Prostate gland (tissue), 2 donors: ENCODE results near the gene PITX2. TPM values are rescaled to one million over a fixed set of nuclear protein-coding genes. Genes with fewer than 3 reads are reported as not detected.
A peak's percentile ranks its signal among the peaks of the same experiment; 100 is the strongest.

ENCODE experiments used
- DNase-seq: peaks from one replicate; pipeline ENCODE4 v3.0.0-alpha.2; 2019; ENCODE audit warnings: low spot score
- H3K27ac ChIP-seq, 2 donors: fragments of 200-600 bp; sonication (generic); 2 replicates each; pipeline ENCODE4 v1.5.1; 2017 to 2019
- H3K27me3 ChIP-seq: fragments of 200-600 bp; sonication (generic); replicated peaks from 2 replicates; pipeline ENCODE4 v1.5.1; 2019; ENCODE audit not compliant: insufficient read depth
- H3K36me3 ChIP-seq, 2 donors: fragments of 200-600 bp; sonication (generic); 1 replicate in 1 of 2; 2 replicates in 1 of 2; pipeline versions ENCODE4 v1.5.1 to v1.8.1; 2017 to 2019
- H3K4me1 ChIP-seq: fragments of 200-600 bp; sonication (generic); replicated peaks from 2 replicates; pipeline ENCODE4 v1.5.1; 2019
- H3K4me3 ChIP-seq, 2 donors: fragments of 200-600 bp; sonication (generic); 2 replicates each; pipeline ENCODE4 v1.5.1; 2017 to 2019
- H3K9me3 ChIP-seq: fragments of 200-600 bp; sonication (generic); 2 replicates; pipeline ENCODE4 v1.5.1; 2017
- POLR2A ChIP-seq: fragments of 450-650 bp; IDR thresholded peaks from one replicate; pipeline ENCODE4 v1.6.1; 2016; ENCODE audit warnings: antibody characterized with exemption, mild to moderate bottlenecking
- POLR2AphosphoS5 ChIP-seq: sonication (generic); formaldehyde crosslinking; IDR thresholded peaks from one replicate; pipeline ENCODE4 v1.6.1; 2017; ENCODE audit warnings: antibody characterized with exemption
- WGBS: methylation state at CpG from one replicate; pipeline ENCODE4 v1.1.5; 2018; 5-methylcytosine and 5-hydroxymethylcytosine counted together
- intact Hi-C: fragments of 100-400 bp; cut with DNase I; formaldehyde crosslinking; loops from one replicate; pipeline ENCODE4 v1.14.2; 2022
- total RNA-seq, 2 donors: library from RNA; depleted of rRNA; stranded (reverse); fragments of >200 nt; gene quantifications; one replicate each; pipeline ENCODE4 v1.1.0, GENCODE V29; 2016
- TF ChIP-seq, protein P1 (sequence below), 4 experiments: fragments of 200-600 bp in 2 of 4; fragments of 450-650 bp in 2 of 4; sonication (generic) in 2 of 4; IDR thresholded peaks; 1 replicate in 3 of 4; 2 replicates in 1 of 4; pipeline ENCODE4 v1.5.1; 2016 to 2019; ENCODE audit warnings: antibody characterized with exemption in 4 of 4, mild to moderate bottlenecking in 2 of 4, moderate library complexity in 2 of 4

Gene PITX2
- total RNA-seq, 2 donors from 2014 or later = 2.0 to 2.3 TPM

DNA sequence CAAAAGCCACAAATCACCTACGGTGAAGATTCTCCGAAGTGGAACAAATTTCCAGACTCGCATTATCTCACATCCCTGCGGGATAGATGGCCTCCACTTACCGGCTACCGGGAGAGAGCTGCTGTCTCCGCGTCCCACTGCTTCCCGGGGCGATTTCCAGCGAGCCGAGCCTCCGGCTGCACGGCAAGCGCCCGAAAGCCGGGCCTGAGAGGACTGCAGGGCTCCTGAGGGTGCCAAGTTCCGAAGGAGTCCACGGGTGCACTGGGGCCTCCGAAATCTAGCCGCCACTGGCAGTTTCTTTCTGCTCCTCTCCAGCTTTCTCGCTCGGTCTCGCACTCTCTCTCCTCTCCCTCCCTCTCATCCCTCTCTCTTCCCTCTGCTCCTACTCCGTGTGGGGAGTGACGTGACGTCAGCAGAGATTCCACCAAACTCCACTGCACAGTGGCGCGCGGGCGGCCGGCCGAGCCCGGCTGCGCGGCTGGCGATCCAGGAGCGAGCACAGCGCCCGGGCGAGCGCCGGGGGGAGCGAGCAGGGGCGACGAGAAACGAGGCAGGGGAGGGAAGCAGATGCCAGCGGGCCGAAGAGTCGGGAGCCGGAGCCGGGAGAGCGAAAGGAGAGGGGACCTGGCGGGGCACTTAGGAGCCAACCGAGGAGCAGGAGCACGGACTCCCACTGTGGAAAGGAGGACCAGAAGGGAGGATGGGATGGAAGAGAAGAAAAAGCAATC lies 14.0 kb upstream of the PITX2 start:
- Histone ChIP-seq H3K9me3 (no peaks in the 10 kb centered on the region), H3K4me1 (no peaks in the 10 kb centered on the region), H3K36me3 (no peaks in the 10 kb centered on the region), H3K4me3 (peak overlapping the region in 1 of 2 donors; percentile 7), H3K27me3 (peaks cover 54% of the 10 kb centered on the region), H3K27ac (no peak overlapping the region)
- 3% methylated on average over 56 of the region's 56 CpGs for WGBS
- intact Hi-C loops = loop anchor here (5.0 kb wide), 1 partner anchor 320 kb away; no protein-coding TSS in a partner anchor
- DNase-seq = no peak
- TF ChIP-seq POLR2A = no peak
- TF ChIP-seq, protein P1, sequence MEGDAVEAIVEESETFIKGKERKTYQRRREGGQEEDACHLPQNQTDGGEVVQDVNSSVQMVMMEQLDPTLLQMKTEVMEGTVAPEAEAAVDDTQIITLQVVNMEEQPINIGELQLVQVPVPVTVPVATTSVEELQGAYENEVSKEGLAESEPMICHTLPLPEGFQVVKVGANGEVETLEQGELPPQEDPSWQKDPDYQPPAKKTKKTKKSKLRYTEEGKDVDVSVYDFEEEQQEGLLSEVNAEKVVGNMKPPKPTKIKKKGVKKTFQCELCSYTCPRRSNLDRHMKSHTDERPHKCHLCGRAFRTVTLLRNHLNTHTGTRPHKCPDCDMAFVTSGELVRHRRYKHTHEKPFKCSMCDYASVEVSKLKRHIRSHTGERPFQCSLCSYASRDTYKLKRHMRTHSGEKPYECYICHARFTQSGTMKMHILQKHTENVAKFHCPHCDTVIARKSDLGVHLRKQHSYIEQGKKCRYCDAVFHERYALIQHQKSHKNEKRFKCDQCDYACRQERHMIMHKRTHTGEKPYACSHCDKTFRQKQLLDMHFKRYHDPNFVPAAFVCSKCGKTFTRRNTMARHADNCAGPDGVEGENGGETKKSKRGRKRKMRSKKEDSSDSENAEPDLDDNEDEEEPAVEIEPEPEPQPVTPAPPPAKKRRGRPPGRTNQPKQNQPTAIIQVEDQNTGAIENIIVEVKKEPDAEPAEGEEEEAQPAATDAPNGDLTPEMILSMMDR (IDR thresholded peaks at IDR 0.05) = no peak
- TF ChIP-seq POLR2AphosphoS5 = no peak

GRCh38 chr4:110636171-110636679 lies 13.3 kb upstream of the PITX2 start:
- WGBS = 25% methylated on average over 12 of the region's 12 CpGs
- no peak for TF ChIP-seq POLR2A
- TF ChIP-seq, protein P1 (IDR thresholded peaks at IDR 0.05) = no peak
- TF ChIP-seq POLR2AphosphoS5 = no peak
- intact Hi-C loops = loop anchor here (5.0 kb wide), 1 partner anchor 321 kb away; no protein-coding TSS in a partner anchor
- H3K4me1 ChIP-seq = no peaks in the 10 kb centered on the region
- H3K27ac ChIP-seq = no peak overlapping the region
- peaks cover 57% of the 10 kb centered on the region for H3K27me3 ChIP-seq
- H3K4me3 ChIP-seq = no peak overlapping the region
- H3K9me3 ChIP-seq = no peaks in the 10 kb centered on the region
- no peak for DNase-seq
- H3K36me3 ChIP-seq = no peaks in the 10 kb centered on the region

GRCh38 chr4:110635163-110635865 lies 12.4 kb upstream of the PITX2 start:
- TF ChIP-seq, protein P1 (IDR thresholded peaks at IDR 0.05) = no peak
- Histone ChIP-seq H3K4me3 (no peak overlapping the region), H3K36me3 (no peaks in the 10 kb centered on the region), H3K27me3 (peaks cover 58% of the 10 kb centered on the region), H3K27ac (no peak overlapping the region), H3K4me1 (no peaks in the 10 kb centered on the region), H3K9me3 (no peaks in the 10 kb centered on the region)
- whole genome bisulfite sequencing = 50% methylated on average over 7 of the region's 7 CpGs
- no peak for DNase-seq
- intact Hi-C loops = loop anchor here (5.0 kb wide), 1 partner anchor 322 kb away; no protein-coding TSS in a partner anchor

DNA sequence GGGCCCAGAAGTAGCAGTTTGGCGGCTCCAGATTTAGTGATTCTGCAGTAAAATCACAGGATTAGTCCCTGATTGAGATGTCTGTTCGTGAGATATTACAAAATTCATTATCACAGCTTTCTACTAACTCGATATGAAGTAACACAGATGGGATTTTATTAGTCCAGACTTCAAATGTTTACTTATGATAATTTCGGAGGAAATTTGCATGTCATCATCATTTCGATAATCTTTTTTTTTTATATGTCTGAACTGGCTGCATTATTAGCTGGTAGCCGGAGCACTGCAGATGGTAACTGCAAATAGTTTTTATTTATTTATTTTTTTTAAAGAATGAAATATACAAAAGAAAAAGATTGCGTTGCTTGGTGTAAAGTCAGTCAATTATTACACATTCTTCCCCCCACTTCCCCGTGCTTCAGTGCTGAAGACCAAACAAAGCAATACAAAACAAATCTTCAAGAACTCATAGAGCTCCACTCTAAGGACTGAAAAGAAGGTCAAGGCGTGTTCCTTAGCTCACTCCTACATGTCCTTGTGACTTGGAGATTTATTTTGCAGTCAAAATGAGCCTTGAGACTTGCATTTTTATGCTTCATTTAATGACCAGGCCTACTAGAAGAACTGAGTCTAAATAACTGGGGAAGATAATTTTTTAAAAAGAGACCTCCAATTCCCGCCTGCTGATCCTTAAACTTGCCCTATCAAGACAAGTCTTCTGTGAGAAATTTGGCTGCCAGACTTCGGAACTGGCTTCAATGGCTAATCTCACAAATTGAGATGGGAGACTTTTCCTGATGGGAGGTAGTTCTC lies 11.7 kb upstream of the PITX2 start:
- intact Hi-C loops = loop anchor here (5.0 kb wide), 2 partner anchors 323 to 998 kb away; no protein-coding TSS in a partner anchor
- DNase-seq = no peak
- no peaks in the 10 kb centered on the region for H3K4me1 ChIP-seq
- no peaks in the 10 kb centered on the region for H3K36me3 ChIP-seq
- 54% methylated on average over 11 of the region's 11 CpGs for WGBS
- TF ChIP-seq, protein P1 (IDR thresholded peaks at IDR 0.05) = no peak
- no peak for TF ChIP-seq POLR2AphosphoS5
- no peak for TF ChIP-seq POLR2A
- H3K27ac ChIP-seq = no peak overlapping the region
- no peaks in the 10 kb centered on the region for H3K9me3 ChIP-seq
- no peak overlapping the region for H3K4me3 ChIP-seq
- H3K27me3 ChIP-seq = peaks cover 64% of the 10 kb centered on the region
